BLaER1 (cell line): ENCODE results near the gene COL26A1.

Source experiments
- H3K27ac ChIP-seq: shearing (Covaris generic); formaldehyde crosslinking; 2 replicates; pipeline ENCODE4 v1.8.1; 2022
- H3K27me3 ChIP-seq: shearing (Covaris generic); formaldehyde crosslinking; 2 replicates; pipeline ENCODE4 v1.8.1; 2022
- H3K36me3 ChIP-seq: shearing (Covaris generic); formaldehyde crosslinking; 2 replicates; pipeline ENCODE4 v1.8.1; 2022
- H3K4me1 ChIP-seq: shearing (Covaris generic); formaldehyde crosslinking; 2 replicates; pipeline ENCODE4 v1.8.1; 2022
- H3K4me2 ChIP-seq: shearing (Covaris generic); formaldehyde crosslinking; 2 replicates; pipeline ENCODE4 v1.8.1; 2022
- H3K4me3 ChIP-seq: shearing (Covaris generic); formaldehyde crosslinking; 2 replicates; pipeline ENCODE4 v1.8.1; 2022
- H3K9ac ChIP-seq: shearing (Covaris generic); formaldehyde crosslinking; 2 replicates; pipeline ENCODE4 v1.8.1; 2022
- H3K9me3 ChIP-seq: shearing (Covaris generic); formaldehyde crosslinking; 2 replicates; pipeline ENCODE4 v1.8.1; 2022
- H4K20me1 ChIP-seq: shearing (Covaris generic); formaldehyde crosslinking; 2 replicates; pipeline ENCODE4 v1.8.1; 2022
- Cebpa-rat ChIP-seq: shearing (Covaris generic); IDR thresholded peaks from 2 replicates; pipeline ENCODE4 v1.8.1; 2022

COL26A1 gene

DNA sequence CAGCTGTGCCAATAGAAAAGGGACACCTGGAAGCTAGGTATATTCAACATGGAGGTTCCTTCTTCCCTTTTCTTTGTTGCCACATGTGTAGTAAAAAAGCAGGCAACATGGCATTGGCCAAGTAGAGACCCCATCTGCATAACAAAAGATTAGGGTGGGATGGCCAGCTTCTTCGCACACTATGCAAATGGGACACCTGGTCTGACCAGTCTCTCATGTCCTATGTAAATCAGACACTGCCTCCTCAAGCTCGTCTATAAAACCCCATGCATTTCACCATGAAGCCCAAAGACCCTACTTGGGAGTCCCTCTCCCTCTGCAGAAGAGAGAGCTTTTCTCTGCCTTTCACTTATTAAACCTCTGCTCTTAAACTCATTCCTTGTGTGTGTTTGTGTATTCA is 212.5 kb downstream of the COL26A1 start:
- no peaks in the 10 kb centered on the region for H3K27me3 ChIP-seq
- no peak overlapping the region for H3K4me2 ChIP-seq
- no peak overlapping the region for H3K9ac ChIP-seq
- no peaks in the 10 kb centered on the region for H4K20me1 ChIP-seq
- no peak overlapping the region for H3K27ac ChIP-seq
- no peak overlapping the region for H3K4me3 ChIP-seq
- no peak for TF ChIP-seq Cebpa-rat
- H3K4me1 ChIP-seq: peaks cover 8% of the 10 kb centered on the region; the same call in 1 of the 2 replicates
- H3K36me3 ChIP-seq: no peaks in the 10 kb centered on the region
- peaks cover 41% of the 10 kb centered on the region for H3K9me3 ChIP-seq

DNA sequence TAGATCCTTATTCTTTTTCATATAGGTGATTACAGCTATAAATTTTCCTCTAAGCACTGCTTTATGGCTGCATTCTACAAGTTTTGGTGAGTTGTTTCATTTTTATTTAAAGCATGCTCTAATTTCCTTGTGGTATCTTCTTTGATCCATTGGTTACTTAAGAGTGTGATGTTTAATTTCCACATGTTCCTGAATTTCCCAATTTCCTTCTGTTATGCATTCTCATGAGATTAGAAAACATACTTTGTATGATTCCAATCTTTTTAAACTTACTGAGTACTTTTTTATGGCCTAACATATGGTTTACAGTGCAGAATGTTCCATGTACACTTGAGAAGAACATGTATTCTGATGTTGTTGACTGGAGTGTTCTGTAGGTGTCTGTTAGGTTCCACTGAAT is 213.0 kb downstream of the COL26A1 start:
- Histone ChIP-seq H4K20me1 (no peaks in the 10 kb centered on the region), H3K36me3 (no peaks in the 10 kb centered on the region), H3K27me3 (no peaks in the 10 kb centered on the region), H3K4me1 (peaks cover 8% of the 10 kb centered on the region; the same call in 1 of the 2 replicates), H3K9ac (no peak overlapping the region), H3K27ac (no peak overlapping the region), H3K9me3 (peaks cover 41% of the 10 kb centered on the region), H3K4me2 (no peak overlapping the region), H3K4me3 (no peak overlapping the region)
- no peak for TF ChIP-seq Cebpa-rat

- Histone ChIP-seq H3K27me3 (no peaks in the 10 kb centered on the region), H4K20me1 (no peaks in the 10 kb centered on the region), H3K9me3 (peaks cover 35% of the 10 kb centered on the region), H3K9ac (no peak overlapping the region), H3K4me3 (no peak overlapping the region), H3K36me3 (no peaks in the 10 kb centered on the region), H3K4me2 (no peak overlapping the region), H3K27ac (no peak overlapping the region), H3K4me1 (peaks cover 8% of the 10 kb centered on the region; the same call in 1 of the 2 replicates)
- TF ChIP-seq Cebpa-rat: no peak
These were observed 214.3 kb downstream of the COL26A1 start for GRCh38 chr7:101576998-101577397.

DNA sequence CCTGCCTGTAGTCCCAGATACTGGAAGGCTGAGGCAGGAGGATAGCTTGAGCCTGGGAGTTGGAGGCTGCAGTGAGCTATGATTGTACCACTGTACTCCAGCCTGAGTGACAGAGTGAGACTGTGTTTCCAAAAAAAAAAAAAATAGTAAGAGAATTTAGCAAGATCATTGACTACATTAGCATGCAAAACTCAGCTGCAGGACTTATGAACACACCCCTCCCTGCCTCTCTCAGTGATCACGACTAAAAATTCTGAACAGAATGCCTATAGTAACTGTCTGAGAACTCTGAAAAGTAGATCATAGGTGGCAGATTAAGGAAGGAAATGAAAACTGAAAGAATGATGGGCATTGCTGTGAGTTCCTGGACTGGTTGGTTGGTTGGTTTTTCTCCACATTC is 215.9 kb downstream of the COL26A1 start:
- no peaks in the 10 kb centered on the region for H3K27me3 ChIP-seq
- no peaks in the 10 kb centered on the region for H3K36me3 ChIP-seq
- H3K4me1 ChIP-seq: peaks cover 8% of the 10 kb centered on the region; the same call in 1 of the 2 replicates
- TF ChIP-seq Cebpa-rat: no peak
- H3K4me2 ChIP-seq: no peak overlapping the region
- no peaks in the 10 kb centered on the region for H4K20me1 ChIP-seq
- H3K9me3 ChIP-seq: peaks cover 25% of the 10 kb centered on the region
- H3K4me3 ChIP-seq: no peak overlapping the region
- no peak overlapping the region for H3K27ac ChIP-seq
- H3K9ac ChIP-seq: no peak overlapping the region

GRCh38 chr7:101580596-101580995 is 217.9 kb downstream of the COL26A1 start:
- Histone ChIP-seq H3K4me1 (peaks cover 2% of the 10 kb centered on the region; the same call in 1 of the 2 replicates), H4K20me1 (no peaks in the 10 kb centered on the region), H3K27ac (no peak overlapping the region), H3K36me3 (no peaks in the 10 kb centered on the region), H3K9ac (no peak overlapping the region), H3K9me3 (peaks cover 16% of the 10 kb centered on the region), H3K4me2 (no peak overlapping the region), H3K4me3 (no peak overlapping the region), H3K27me3 (no peaks in the 10 kb centered on the region)
- no peak for TF ChIP-seq Cebpa-rat

GRCh38 chr7:101581891-101582290 is 219.2 kb downstream of the COL26A1 start:
- Histone ChIP-seq H4K20me1 (no peaks in the 10 kb centered on the region), H3K4me2 (no peak overlapping the region), H3K4me3 (no peak overlapping the region), H3K9ac (no peak overlapping the region), H3K27ac (no peak overlapping the region), H3K9me3 (peaks cover 16% of the 10 kb centered on the region), H3K36me3 (no peaks in the 10 kb centered on the region), H3K4me1 (0 out of 2 replicates have a peak, but pooled peaks cover 4% of the 10 kb centered on the region), H3K27me3 (no peaks in the 10 kb centered on the region)
- no peak for TF ChIP-seq Cebpa-rat

GRCh38 chr7:101582971-101583370 is 220.3 kb downstream of the COL26A1 start:
- Histone ChIP-seq H3K27me3 (no peaks in the 10 kb centered on the region), H3K4me3 (no peak overlapping the region), H3K9ac (no peak overlapping the region), H3K4me1 (0 out of 2 replicates have a peak, but pooled peaks cover 8% of the 10 kb centered on the region), H3K4me2 (no peak overlapping the region), H3K9me3 (peaks cover 16% of the 10 kb centered on the region), H3K36me3 (no peaks in the 10 kb centered on the region), H3K27ac (no peak overlapping the region), H4K20me1 (no peaks in the 10 kb centered on the region)
- no peak for TF ChIP-seq Cebpa-rat

DNA sequence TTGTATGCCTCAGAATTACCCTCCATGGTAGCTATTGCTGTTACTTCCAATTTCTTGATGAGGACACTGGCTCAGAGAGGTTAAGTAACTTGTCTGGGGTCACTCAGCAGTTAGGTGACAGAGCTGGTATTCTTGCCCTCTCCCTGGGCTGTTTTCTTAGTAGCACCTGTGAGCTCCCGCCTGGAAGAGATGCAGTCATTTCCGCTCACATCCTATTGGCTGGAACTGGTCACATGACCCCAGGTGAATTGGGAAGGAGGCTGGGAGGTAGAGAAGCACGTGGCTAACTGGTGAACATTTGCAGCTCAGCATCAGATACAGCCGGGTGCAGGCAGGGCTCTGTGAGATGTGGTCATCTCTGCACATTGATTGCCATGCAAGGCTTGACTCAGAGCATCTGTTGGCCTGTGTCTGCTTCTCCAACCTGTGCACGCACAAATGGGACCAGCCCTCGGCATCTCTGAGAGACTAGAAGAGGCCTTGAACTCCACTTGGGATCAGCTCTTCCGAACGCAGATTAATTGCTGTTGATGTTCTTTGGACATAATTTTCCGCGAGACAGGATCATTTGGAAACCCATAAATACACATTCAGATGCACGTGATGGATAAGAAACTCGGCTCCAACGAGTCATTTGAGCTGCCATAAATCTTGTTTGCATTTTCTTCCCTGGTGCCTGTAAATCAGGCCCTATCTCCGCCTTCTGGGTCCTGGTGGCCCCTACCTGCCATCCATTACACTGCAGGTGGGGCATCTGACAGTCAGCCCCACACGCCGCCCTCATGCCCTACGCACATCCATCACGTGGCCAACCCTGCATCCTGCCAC is 223.6 kb downstream of the COL26A1 start:
- Histone ChIP-seq H3K9me3 (peaks cover 6% of the 10 kb centered on the region), H3K27ac (no peak overlapping the region), H3K4me3 (no peak overlapping the region), H3K36me3 (no peaks in the 10 kb centered on the region), H4K20me1 (no peaks in the 10 kb centered on the region), H3K27me3 (no peaks in the 10 kb centered on the region), H3K4me2 (no peak overlapping the region), H3K4me1 (0 out of 2 replicates have a peak, but pooled peaks cover 8% of the 10 kb centered on the region), H3K9ac (no peak overlapping the region)
- no peak for TF ChIP-seq Cebpa-rat

DNA sequence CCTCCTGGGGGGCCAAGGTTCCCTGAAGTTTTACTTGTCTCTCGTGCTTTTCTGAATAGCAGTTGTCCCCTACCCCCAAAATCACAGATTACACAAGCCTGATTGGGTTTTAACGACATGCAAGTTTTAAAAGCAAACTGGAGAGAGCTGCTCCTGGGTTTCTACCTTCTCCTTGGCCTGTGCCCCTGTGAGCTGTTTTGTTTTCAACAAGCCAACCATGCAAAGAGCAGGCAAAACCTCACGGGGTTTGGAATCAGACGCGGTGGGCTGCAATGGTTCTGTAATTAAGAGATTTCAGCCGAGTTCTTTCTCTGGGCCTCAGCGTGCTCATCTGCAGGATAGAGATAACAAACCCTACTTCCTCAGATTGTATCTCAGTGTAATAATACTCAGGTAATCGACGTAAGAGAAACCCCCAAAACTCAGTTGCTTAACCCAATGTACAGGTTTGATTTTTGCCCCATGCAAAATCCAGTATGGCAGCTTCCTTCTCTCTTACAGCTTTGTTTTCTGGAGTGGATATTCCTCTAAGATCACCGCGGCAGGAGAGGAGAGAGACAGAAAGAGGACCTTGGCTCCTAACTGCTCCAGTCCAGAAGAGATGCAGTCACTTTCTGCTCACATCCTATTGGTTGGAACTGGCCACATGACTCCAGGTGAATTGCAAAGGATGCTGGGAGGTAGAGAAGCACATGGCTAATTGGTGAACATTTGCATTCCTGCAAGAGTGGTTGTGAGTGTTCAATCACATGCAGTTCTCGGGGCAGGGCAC is 224.4 kb downstream of the COL26A1 start:
- Histone ChIP-seq H3K9me3 (peaks cover 6% of the 10 kb centered on the region), H4K20me1 (no peaks in the 10 kb centered on the region), H3K4me1 (0 out of 2 replicates have a peak, but pooled peaks cover 8% of the 10 kb centered on the region), H3K36me3 (no peaks in the 10 kb centered on the region), H3K4me2 (no peak overlapping the region), H3K9ac (no peak overlapping the region), H3K27me3 (no peaks in the 10 kb centered on the region), H3K27ac (no peak overlapping the region), H3K4me3 (no peak overlapping the region)
- no peak for TF ChIP-seq Cebpa-rat
